Jurkat, Clone E6-1 (cell line): ENCODE results near the gene ZFP69.
"Not testable (repeated sequence)": the region's sequence is repeated elsewhere in the genome, so short reads cannot be mapped to it uniquely, and the experiment has no call there.

Experiments used
- DNase-seq: peaks from one replicate; pipeline ENCODE4 v3.0.0-alpha.2; 2011; ENCODE audit warnings: low read depth, low spot score
- H3K4me3 ChIP-seq: 2 replicates; pipeline ENCODE4 v1.5.1; 2011; ENCODE audit warnings: mild to moderate bottlenecking, low read length, control low read depth, moderate library complexity

ZFP69 gene

GRCh38 chr1:40502651-40503050, 25.6 kb downstream of the ZFP69 start:
- not testable (repeated sequence) for DNase-seq, H3K4me3 ChIP-seq

- H3K4me3 ChIP-seq, result peak overlapping the region; percentile 83
- DNase-seq, result no peak
Measured at GRCh38 chr1:40507973-40508372, 30.9 kb downstream of the ZFP69 start.

GRCh38 chr1:40508375-40509341, 31.6 kb downstream of the ZFP69 start, which contains the start of gene EXO5:
TSS of gene EXO5 (plus strand) at chr1:40508767. CDS start at chr1:40514545, 5,778 bp downstream.
- DNase-seq, result peak; percentile 71

GRCh38 chr1:40519517-40519916, 42.4 kb downstream of the ZFP69 start:
- no peak overlapping the region for H3K4me3 ChIP-seq
- no peak for DNase-seq

More at GRCh38 chr1:40508375-40509341, 31.6 kb downstream of the ZFP69 start, which contains the start of gene EXO5:
- H3K4me3 ChIP-seq, result peak within 1 kb of the TSS; percentile 83

GRCh38 chr1:40530735-40531380, 53.8 kb downstream of the ZFP69 start:
- DNase-seq, result no peak
- H3K4me3 ChIP-seq, result peak overlapping the region; percentile 94

- DNase-seq, result peak; percentile 95
Measured at GRCh38 chr1:40531381-40532061, 54.4 kb downstream of the ZFP69 start, which contains the start of gene ZNF684. TSS of gene ZNF684 (plus strand) at chr1:40531637. CDS start at chr1:40533167, 1,530 bp downstream.

GRCh38 chr1:40532062-40532389, 54.9 kb downstream of the ZFP69 start:
- H3K4me3 ChIP-seq, result peak overlapping the region; percentile 94
- no peak for DNase-seq

More at GRCh38 chr1:40531381-40532061, 54.4 kb downstream of the ZFP69 start, which contains the start of gene ZNF684:
- H3K4me3 ChIP-seq, result peak within 1 kb of the TSS; percentile 94

- DNase-seq, result peak; percentile 78
- no peak overlapping the region for H3K4me3 ChIP-seq
Measured at GRCh38 chr1:40532844-40533424, 55.8 kb downstream of the ZFP69 start.

GRCh38 chr1:40534589-40534988, 57.5 kb downstream of the ZFP69 start:
- no peak overlapping the region for H3K4me3 ChIP-seq
- no peak for DNase-seq

- H3K4me3 ChIP-seq, result no peak overlapping the region
- no peak for DNase-seq
Measured at GRCh38 chr1:40535732-40536131, 58.6 kb downstream of the ZFP69 start.

- H3K4me3 ChIP-seq, result no peak overlapping the region
- DNase-seq, result no peak
Measured at GRCh38 chr1:40539338-40539737, 62.2 kb downstream of the ZFP69 start.
